HPDE6-E6E7 (cell line): ENCODE results near the gene PRTN3.
"Not testable (repeated sequence)": the region's sequence is repeated elsewhere in the genome, so short reads cannot be mapped to it uniquely, and the experiment has no call there.

Source experiments
- DNase-seq: peaks from one replicate; pipeline ENCODE4 v3.0.0; 2011; ENCODE audit warnings: missing footprints; ENCODE audit errors: extremely low spot score

PRTN3 gene

GRCh38 chr19:866769-867300 is 26.0 kb downstream of the PRTN3 start:
- no peak for DNase-seq

GRCh38 chr19:867301-867793 is 26.5 kb downstream of the PRTN3 start:
- DNase-seq, result no peak

- no peak for DNase-seq
Measured at GRCh38 chr19:867855-868457, 27.2 kb downstream of the PRTN3 start.

- no peak for DNase-seq
Measured at GRCh38 chr19:868458-869244, 27.9 kb downstream of the PRTN3 start.

GRCh38 chr19:869245-870177 is 28.7 kb downstream of the PRTN3 start:
- peak; percentile 70 for DNase-seq

GRCh38 chr19:870314-870713 is 29.5 kb downstream of the PRTN3 start:
- DNase-seq, result no peak

GRCh38 chr19:870963-871401 is 30.2 kb downstream of the PRTN3 start:
- DNase-seq, result no peak

GRCh38 chr19:871446-872265 is 30.9 kb downstream of the PRTN3 start:
- DNase-seq, result no peak

GRCh38 chr19:872266-872951 is 31.6 kb downstream of the PRTN3 start:
- no peak for DNase-seq

GRCh38 chr19:873084-873483 is 32.3 kb downstream of the PRTN3 start:
- no peak for DNase-seq

GRCh38 chr19:873561-874041 is 32.8 kb downstream of the PRTN3 start:
- no peak for DNase-seq

GRCh38 chr19:875265-875879 is 34.6 kb downstream of the PRTN3 start:
- no peak for DNase-seq

GRCh38 chr19:876089-876488 is 35.3 kb downstream of the PRTN3 start:
- no peak for DNase-seq

GRCh38 chr19:876780-877314 is 36.0 kb downstream of the PRTN3 start:
- DNase-seq, result no peak

GRCh38 chr19:877992-878660 is 37.3 kb downstream of the PRTN3 start:
- DNase-seq, result not testable (repeated sequence)

GRCh38 chr19:878751-879561 is 38.2 kb downstream of the PRTN3 start:
- not testable (repeated sequence) for DNase-seq

GRCh38 chr19:879711-880438 is 39.1 kb downstream of the PRTN3 start:
- DNase-seq, result no peak
